GM12872 (cell line): Measurements from ENCODE around the gene BAMBI.

ENCODE experiments used
- TF ChIP-seq, protein P1 (sequence below): IDR thresholded peaks from 3 replicates; pipeline ENCODE4 v1.5.1; 2011; ENCODE audit warnings: low read depth, mild to moderate bottlenecking, low read length, moderate library complexity; ENCODE audit not compliant: insufficient read depth

BAMBI gene

GRCh38 chr10:28678687-28679457 lies 1.6 kb downstream of the BAMBI start:
- TF ChIP-seq, protein P1, sequence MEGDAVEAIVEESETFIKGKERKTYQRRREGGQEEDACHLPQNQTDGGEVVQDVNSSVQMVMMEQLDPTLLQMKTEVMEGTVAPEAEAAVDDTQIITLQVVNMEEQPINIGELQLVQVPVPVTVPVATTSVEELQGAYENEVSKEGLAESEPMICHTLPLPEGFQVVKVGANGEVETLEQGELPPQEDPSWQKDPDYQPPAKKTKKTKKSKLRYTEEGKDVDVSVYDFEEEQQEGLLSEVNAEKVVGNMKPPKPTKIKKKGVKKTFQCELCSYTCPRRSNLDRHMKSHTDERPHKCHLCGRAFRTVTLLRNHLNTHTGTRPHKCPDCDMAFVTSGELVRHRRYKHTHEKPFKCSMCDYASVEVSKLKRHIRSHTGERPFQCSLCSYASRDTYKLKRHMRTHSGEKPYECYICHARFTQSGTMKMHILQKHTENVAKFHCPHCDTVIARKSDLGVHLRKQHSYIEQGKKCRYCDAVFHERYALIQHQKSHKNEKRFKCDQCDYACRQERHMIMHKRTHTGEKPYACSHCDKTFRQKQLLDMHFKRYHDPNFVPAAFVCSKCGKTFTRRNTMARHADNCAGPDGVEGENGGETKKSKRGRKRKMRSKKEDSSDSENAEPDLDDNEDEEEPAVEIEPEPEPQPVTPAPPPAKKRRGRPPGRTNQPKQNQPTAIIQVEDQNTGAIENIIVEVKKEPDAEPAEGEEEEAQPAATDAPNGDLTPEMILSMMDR, result no peak

DNA sequence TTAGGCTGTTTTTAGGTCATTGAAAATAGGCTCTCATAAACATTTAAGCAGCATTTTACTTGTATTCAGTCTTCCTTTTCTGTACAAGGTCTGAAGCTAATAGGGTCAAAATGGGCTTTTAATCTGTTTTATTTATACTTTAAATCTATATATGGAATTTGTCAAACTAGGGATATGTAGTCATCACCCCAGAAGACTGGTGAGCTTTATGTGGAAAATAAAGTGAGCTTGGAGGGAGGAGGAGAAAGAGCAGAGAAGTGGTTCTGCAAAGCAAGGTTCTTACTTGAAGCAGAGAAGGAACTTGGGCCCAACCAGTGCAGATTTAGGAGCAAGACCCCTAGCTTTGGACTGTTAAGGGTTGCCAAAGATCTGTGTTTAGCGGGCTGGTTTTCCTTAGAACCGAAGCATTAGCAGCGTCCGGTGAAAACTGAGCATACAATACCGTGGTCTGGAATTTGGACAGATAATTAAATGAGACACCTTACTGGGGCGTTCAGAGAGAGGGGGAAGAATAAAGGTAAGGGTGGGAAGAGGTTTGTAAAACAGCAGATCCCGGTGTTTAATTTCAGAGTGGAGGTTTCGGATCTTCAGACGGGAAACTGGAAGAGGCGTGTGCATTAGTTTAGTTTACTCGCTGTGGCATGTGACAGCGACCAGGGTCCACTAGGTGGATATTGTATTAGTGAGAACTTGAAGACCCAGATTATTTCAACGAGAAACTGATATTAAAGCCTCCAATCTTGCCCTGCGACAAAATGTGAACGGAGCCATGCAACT lies 2.4 kb downstream of the BAMBI start:
- TF ChIP-seq, protein P1, result peak; percentile 53; the same call in 2 of the 3 replicates

GRCh38 chr10:28680358-28680752 lies 3.0 kb downstream of the BAMBI start:
- TF ChIP-seq, protein P1, result no peak

DNA sequence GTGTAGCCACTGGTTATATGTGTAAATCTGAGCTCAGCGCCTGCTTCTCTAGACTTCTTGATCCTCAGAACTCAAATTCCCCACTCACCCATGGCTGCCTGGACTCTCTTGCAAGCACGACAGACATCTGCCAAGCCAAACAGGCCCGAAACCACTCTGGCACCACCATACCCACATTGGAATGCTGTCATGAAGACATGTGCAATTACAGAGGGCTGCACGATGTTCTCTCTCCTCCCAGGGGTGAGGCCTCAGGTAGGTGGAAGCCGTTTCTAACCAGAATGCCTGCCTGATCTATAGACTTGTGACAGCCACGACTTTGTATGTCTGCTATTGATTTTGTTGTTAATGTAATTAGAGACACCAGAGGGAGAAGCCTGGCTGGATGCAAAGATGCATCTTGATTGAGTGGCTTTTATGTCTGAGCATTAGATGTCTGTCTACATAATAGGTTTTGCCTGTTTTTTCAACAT lies 4.0 kb downstream of the BAMBI start:
- TF ChIP-seq, protein P1, result no peak

DNA sequence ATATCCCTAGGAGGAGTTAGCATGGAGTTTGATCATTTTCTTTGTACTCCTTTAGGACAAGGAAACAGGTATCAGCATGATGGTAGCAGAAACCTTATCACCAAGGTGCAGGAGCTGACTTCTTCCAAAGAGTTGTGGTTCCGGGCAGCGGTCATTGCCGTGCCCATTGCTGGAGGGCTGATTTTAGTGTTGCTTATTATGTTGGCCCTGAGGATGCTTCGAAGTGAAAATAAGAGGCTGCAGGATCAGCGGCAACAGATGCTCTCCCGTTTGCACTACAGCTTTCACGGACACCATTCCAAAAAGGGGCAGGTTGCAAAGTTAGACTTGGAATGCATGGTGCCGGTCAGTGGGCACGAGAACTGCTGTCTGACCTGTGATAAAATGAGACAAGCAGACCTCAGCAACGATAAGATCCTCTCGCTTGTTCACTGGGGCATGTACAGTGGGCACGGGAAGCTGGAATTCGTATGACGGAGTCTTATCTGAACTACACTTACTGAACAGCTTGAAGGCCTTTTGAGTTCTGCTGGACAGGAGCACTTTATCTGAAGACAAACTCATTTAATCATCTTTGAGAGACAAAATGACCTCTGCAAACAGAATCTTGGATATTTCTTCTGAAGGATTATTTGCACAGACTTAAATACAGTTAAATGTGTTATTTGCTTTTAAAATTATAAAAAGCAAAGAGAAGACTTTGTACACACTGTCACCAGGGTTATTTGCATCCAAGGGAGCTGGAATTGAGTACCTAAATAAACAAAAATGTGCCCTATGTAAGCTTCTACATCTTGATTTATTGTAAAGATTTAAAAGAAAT lies 4.8 kb downstream of the BAMBI start:
- TF ChIP-seq, protein P1, result no peak

- TF ChIP-seq, protein P1, result no peak
These were observed 7.0 kb downstream of the BAMBI start for GRCh38 chr10:28684157-28684985.
